Parathyroid adenoma (tissue), 2 donors: ENCODE results near the gene ACTN4.
A peak's percentile ranks its signal among the peaks of the same experiment; 100 is the strongest.

Experiments
- H2AFZ ChIP-seq: fragments of 300-600 bp; sonication (generic); one replicate; pipeline ENCODE4 v1.7.0; 2017; ENCODE audit warnings: antibody characterized with exemption, mild to moderate bottlenecking
- H3K27ac ChIP-seq: fragments of 300-600 bp; sonication (generic); one replicate; pipeline ENCODE4 v1.7.0; 2017
- H3K27me3 ChIP-seq: fragments of 300-600 bp; sonication (generic); one replicate; pipeline ENCODE4 v1.7.0; 2017; ENCODE audit warnings: low read length; ENCODE audit not compliant: control insufficient read depth, insufficient read depth
- H3K36me3 ChIP-seq: fragments of 300-600 bp; sonication (generic); one replicate; pipeline ENCODE4 v1.7.0; 2017; ENCODE audit warnings: low read length; ENCODE audit not compliant: control insufficient read depth, insufficient read depth
- H3K4me1 ChIP-seq: fragments of 300-600 bp; sonication (generic); one replicate; pipeline ENCODE4 v1.7.0; 2017; ENCODE audit warnings: control low read depth
- H3K4me2 ChIP-seq: fragments of 300-600 bp; sonication (generic); one replicate; pipeline ENCODE4 v1.7.0; 2017; ENCODE audit warnings: low read length
- H3K4me3 ChIP-seq: fragments of 300-600 bp; sonication (generic); one replicate; pipeline ENCODE4 v1.7.0; 2017; ENCODE audit warnings: low read depth, low read length
- H3K79me2 ChIP-seq: fragments of 300-600 bp; sonication (generic); one replicate; pipeline ENCODE4 v1.7.0; 2017; ENCODE audit warnings: control low read depth
- H3K9ac ChIP-seq: fragments of 300-600 bp; sonication (generic); one replicate; pipeline ENCODE4 v1.7.0; 2017; ENCODE audit warnings: mild to moderate bottlenecking
- H3K9me3 ChIP-seq: fragments of 300-600 bp; sonication (generic); one replicate; pipeline ENCODE4 v1.7.0; 2017; ENCODE audit warnings: low read length; ENCODE audit not compliant: control insufficient read depth
- TF ChIP-seq, protein P1 (sequence below): fragments of 300-600 bp; sonication (generic); IDR thresholded peaks from one replicate; pipeline ENCODE4 v1.7.0; 2017; ENCODE audit warnings: antibody characterized with exemption, mild to moderate bottlenecking
- donor health status: primary hyperparathyroidism.

The ACTN4 gene

DNA sequence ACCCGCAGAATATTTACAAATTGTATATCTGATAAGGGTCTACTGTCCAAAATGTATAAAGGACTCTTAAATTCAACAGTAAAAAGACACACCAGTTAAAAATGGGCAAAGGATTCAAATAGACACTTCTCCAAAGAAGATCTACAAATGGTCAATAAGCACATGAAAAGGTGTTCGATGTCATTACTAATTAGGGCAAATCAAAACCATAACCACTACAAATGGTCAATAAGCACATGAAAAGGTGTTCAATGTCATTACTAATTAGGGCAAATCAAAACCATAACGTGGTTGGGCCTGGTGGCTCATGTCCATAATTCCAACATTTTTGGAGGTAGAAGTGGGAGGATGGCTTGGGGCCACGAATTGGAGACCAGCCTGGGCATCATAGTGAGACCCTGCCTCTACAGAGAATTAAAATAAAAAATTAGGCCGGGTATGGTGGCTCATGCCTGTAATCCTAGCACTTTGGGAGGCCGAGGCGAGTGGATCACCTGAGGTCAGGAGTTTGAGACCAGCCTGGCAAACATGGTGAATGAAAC is 40.5 kb downstream of the ACTN4 start:
- no peak overlapping the region for H3K9ac ChIP-seq
- H3K4me2 ChIP-seq: peak overlapping the region; percentile 37
- no peaks in the 10 kb centered on the region for H3K27me3 ChIP-seq
- H3K79me2 ChIP-seq: peaks cover 62% of the 10 kb centered on the region
- no peak overlapping the region for H3K4me3 ChIP-seq
- no peaks in the 10 kb centered on the region for H3K36me3 ChIP-seq
- no peak overlapping the region for H2AFZ ChIP-seq
- peaks cover 74% of the 10 kb centered on the region for H3K4me1 ChIP-seq
- no peaks in the 10 kb centered on the region for H3K9me3 ChIP-seq
- H3K27ac ChIP-seq: peak overlapping the region; percentile 100
- TF ChIP-seq, protein P1, sequence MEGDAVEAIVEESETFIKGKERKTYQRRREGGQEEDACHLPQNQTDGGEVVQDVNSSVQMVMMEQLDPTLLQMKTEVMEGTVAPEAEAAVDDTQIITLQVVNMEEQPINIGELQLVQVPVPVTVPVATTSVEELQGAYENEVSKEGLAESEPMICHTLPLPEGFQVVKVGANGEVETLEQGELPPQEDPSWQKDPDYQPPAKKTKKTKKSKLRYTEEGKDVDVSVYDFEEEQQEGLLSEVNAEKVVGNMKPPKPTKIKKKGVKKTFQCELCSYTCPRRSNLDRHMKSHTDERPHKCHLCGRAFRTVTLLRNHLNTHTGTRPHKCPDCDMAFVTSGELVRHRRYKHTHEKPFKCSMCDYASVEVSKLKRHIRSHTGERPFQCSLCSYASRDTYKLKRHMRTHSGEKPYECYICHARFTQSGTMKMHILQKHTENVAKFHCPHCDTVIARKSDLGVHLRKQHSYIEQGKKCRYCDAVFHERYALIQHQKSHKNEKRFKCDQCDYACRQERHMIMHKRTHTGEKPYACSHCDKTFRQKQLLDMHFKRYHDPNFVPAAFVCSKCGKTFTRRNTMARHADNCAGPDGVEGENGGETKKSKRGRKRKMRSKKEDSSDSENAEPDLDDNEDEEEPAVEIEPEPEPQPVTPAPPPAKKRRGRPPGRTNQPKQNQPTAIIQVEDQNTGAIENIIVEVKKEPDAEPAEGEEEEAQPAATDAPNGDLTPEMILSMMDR: no peak

DNA sequence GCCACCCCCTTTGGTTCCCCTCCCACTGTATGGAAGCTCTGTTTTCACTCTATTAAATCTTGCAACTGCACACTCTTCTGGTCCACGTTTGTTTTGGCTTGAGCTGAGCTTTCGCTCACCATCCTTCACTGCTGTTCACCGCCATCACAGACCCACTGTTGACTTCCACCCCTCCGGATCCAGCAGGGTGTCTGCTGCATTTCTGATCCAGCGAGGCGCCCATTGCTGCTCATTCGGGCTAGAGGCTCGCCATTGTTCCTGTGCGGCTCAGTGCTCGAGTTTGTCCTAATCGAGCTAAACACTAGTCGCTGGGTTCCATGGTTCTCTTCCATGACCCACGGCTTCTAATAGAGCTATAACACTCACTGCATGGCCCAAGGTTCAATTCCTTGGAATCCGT is 42.7 kb downstream of the ACTN4 start:
- no peak overlapping the region for H3K27ac ChIP-seq
- H3K4me1 ChIP-seq: peaks cover 71% of the 10 kb centered on the region
- TF ChIP-seq, protein P1: no peak

DNA sequence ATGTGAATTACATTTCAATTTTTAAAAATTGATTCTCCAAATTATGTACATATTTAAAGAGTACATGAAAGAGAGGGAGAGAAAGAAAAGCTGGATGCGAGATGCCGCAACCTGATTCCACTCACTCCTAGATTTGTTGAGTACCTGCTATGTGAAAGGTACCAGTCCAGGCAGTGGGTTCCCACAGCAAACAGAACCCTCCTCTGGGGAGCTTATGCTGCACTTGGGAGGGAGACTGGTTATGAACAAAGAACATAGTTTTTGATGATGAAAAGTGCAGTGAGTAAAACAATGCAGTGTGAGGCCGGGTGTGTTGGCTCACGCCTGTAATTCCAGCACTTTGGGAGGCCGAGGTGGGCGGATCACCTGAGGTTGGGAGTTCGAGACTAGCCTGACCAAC is 43.4 kb downstream of the ACTN4 start:
- H3K4me1 ChIP-seq: peaks cover 71% of the 10 kb centered on the region
- peak overlapping the region; percentile 78 for H3K27ac ChIP-seq
- peaks cover 70% of the 10 kb centered on the region for H3K79me2 ChIP-seq
- H3K4me2 ChIP-seq: no peak overlapping the region
- TF ChIP-seq, protein P1: no peak
- no peak overlapping the region for H3K9ac ChIP-seq
- no peak overlapping the region for H3K4me3 ChIP-seq
- no peaks in the 10 kb centered on the region for H3K9me3 ChIP-seq
- H3K27me3 ChIP-seq: no peaks in the 10 kb centered on the region
- H2AFZ ChIP-seq: no peak overlapping the region
- no peaks in the 10 kb centered on the region for H3K36me3 ChIP-seq

More for the DNA sequence above, 42.7 kb downstream of the ACTN4 start:
- no peak overlapping the region for H3K4me3 ChIP-seq
- no peak overlapping the region for H2AFZ ChIP-seq
- H3K27me3 ChIP-seq: no peaks in the 10 kb centered on the region
- H3K9ac ChIP-seq: no peak overlapping the region
- H3K9me3 ChIP-seq: no peaks in the 10 kb centered on the region
- H3K4me2 ChIP-seq: no peak overlapping the region
- no peaks in the 10 kb centered on the region for H3K36me3 ChIP-seq
- peaks cover 69% of the 10 kb centered on the region for H3K79me2 ChIP-seq

DNA sequence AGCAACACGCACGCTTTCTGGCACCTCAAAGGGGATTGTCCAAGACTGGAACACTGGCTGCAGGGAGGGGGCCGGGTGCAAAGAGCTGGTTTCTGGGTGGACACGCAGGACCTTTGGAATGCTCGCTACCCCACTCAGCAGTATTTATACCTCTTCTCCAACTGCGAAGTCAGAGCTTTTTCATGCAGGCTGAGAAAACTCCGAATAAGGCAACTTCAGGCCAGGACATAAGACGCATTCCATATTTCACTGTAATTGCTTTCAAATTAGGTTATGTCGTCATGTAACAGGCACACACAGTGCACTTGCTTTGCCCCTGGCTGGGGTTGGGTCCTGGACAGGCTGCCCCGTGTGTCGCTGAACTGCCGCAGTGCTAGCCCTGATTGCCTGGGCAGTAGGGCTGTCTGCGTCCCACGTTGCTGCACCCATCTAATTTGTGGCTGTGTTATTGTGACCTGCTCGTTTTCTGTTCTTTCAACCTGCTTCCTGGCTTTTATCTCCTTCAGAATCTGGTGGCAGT is 44.5 kb downstream of the ACTN4 start:
- Histone ChIP-seq H3K4me2 (peak overlapping the region; percentile 66), H3K27ac (peak overlapping the region; percentile 78), H3K9me3 (no peaks in the 10 kb centered on the region), H3K9ac (no peak overlapping the region), H3K36me3 (no peaks in the 10 kb centered on the region), H2AFZ (no peak overlapping the region), H3K4me1 (peaks cover 71% of the 10 kb centered on the region), H3K4me3 (peak overlapping the region; percentile 29), H3K27me3 (no peaks in the 10 kb centered on the region), H3K79me2 (peaks cover 81% of the 10 kb centered on the region)
- TF ChIP-seq, protein P1: no peak
